ENCODE data around the gene ITGB5. TPM values are rescaled to one million over a fixed set of nuclear protein-coding genes. Genes with fewer than 3 reads are reported as not detected.

Gene ITGB5
- total RNA-seq, 2 experiments from 2014 or later = 0.47 to 0.85 TPM

- no peak overlapping the region for H3K4me3 Mint-ChIP-seq
- H3K4me1 Mint-ChIP-seq (ENCODE audit: low read depth) = peaks cover 6% of the 10 kb centered on the region
- H3K36me3 Mint-ChIP-seq (ENCODE audit: low read depth) = no peaks in the 10 kb centered on the region
These were observed 123.4 kb downstream of the ITGB5 start for GRCh38 chr3:124763644-124764358.

GRCh38 chr3:124763206-124763605 is 124.0 kb downstream of the ITGB5 start:
- H3K27me3 Mint-ChIP-seq = no peaks in the 10 kb centered on the region
- H3K4me1 ChIP-seq (ENCODE audit: insufficient read depth, low read length) = peaks cover 6% of the 10 kb centered on the region
- H3K36me3 ChIP-seq (ENCODE audit: insufficient read depth, low read length) = no peaks in the 10 kb centered on the region
- H3K4me1 Mint-ChIP-seq (ENCODE audit: low read depth) = peaks cover 6% of the 10 kb centered on the region
- no peak for DNase-seq
- no peak overlapping the region for H3K4me3 Mint-ChIP-seq
- no peak overlapping the region for H3K27ac ChIP-seq (ENCODE audit: low read depth in 1 of 2, low read length in 2 of 2)
- CTCF ChIA-PET = interaction anchor here (1.0 to 5.7 kb wide), 2 partner anchors 20 to 138 kb away, joined by 3 to 52 read pairs; no protein-coding TSS in a partner anchor
- no peak for TF ChIP-seq CTCF (IDR thresholded peaks at IDR 0.05)
- no peak overlapping the region for H3K4me3 ChIP-seq (ENCODE audit: low read length)
- H3K27me3 ChIP-seq (ENCODE audit: control insufficient read depth in 1 of 2, insufficient read depth in 2 of 2, low read length in 2 of 2) = no peaks in the 10 kb centered on the region
- intact Hi-C loops (cut with DNase I, micrococcal nuclease) = loop anchor here in 1 of 2 experiments (10.0 kb wide), 1 partner anchor 822 kb away; no protein-coding TSS in a partner anchor
- POLR2A ChIA-PET = no interaction called here
- H3K36me3 Mint-ChIP-seq (ENCODE audit: low read depth) = no peaks in the 10 kb centered on the region
- ATAC-seq (ENCODE audit: poor library complexity) = no peak
- H3K9me3 ChIP-seq (ENCODE audit: control insufficient read depth in 1 of 2, insufficient read depth in 1 of 2, low read length in 2 of 2) = no peaks in the 10 kb centered on the region
- H3K9me3 Mint-ChIP-seq = no peaks in the 10 kb centered on the region
- H3K27ac Mint-ChIP-seq = no peak overlapping the region

More at GRCh38 chr3:124763644-124764358, 123.4 kb downstream of the ITGB5 start:
- Mint-ChIP-seq H3K27ac (no peak overlapping the region), H3K9me3 (no peaks in the 10 kb centered on the region), H3K27me3 (no peaks in the 10 kb centered on the region)
- Histone ChIP-seq H3K4me1 (ENCODE audit: insufficient read depth, low read length) (peaks cover 6% of the 10 kb centered on the region), H3K4me3 (ENCODE audit: low read length) (no peak overlapping the region), H3K27ac (ENCODE audit: low read depth in 1 of 2, low read length in 2 of 2) (no peak overlapping the region), H3K9me3 (ENCODE audit: control insufficient read depth in 1 of 2, insufficient read depth in 1 of 2, low read length in 2 of 2) (no peaks in the 10 kb centered on the region), H3K36me3 (ENCODE audit: insufficient read depth, low read length) (no peaks in the 10 kb centered on the region), H3K27me3 (ENCODE audit: control insufficient read depth in 1 of 2, insufficient read depth in 2 of 2, low read length in 2 of 2) (no peaks in the 10 kb centered on the region)
- ChIA-PET CTCF (interaction anchor here (5.7 kb wide), 1 partner anchor 138 kb away, joined by 52 read pairs; no protein-coding TSS in a partner anchor), POLR2A (no interaction called here)
- TF ChIP-seq CTCF (IDR thresholded peaks at IDR 0.05) = no peak
- DNase-seq (no peak), ATAC-seq (ENCODE audit: poor library complexity) (no peak)
- intact Hi-C loops (cut with DNase I, micrococcal nuclease) = loop anchor here in 1 of 2 experiments (10.0 kb wide), 1 partner anchor 821 kb away; no protein-coding TSS in a partner anchor

GRCh38 chr3:124762661-124763011 is 124.5 kb downstream of the ITGB5 start:
- Mint-ChIP-seq H3K27ac (no peak overlapping the region), H3K4me1 (ENCODE audit: low read depth) (peaks cover 6% of the 10 kb centered on the region), H3K4me3 (no peak overlapping the region), H3K9me3 (no peaks in the 10 kb centered on the region), H3K27me3 (no peaks in the 10 kb centered on the region), H3K36me3 (ENCODE audit: low read depth) (no peaks in the 10 kb centered on the region)
- ChIA-PET POLR2A (no interaction called here), CTCF (interaction anchor here (1.0 to 5.7 kb wide), 2 partner anchors 19 to 139 kb away, joined by 3 to 52 read pairs; no protein-coding TSS in a partner anchor)
- no peak for TF ChIP-seq CTCF (IDR thresholded peaks at IDR 0.05)
- DNase-seq = no peak
- H3K4me1 ChIP-seq (ENCODE audit: insufficient read depth, low read length) = peaks cover 6% of the 10 kb centered on the region
- no peak overlapping the region for H3K27ac ChIP-seq (ENCODE audit: low read depth in 1 of 2, low read length in 2 of 2)
- intact Hi-C loops (cut with DNase I, micrococcal nuclease) = loop anchor here in 1 of 2 experiments (10.0 kb wide), 1 partner anchor 822 kb away; no protein-coding TSS in a partner anchor
- H3K36me3 ChIP-seq (ENCODE audit: insufficient read depth, low read length) = no peaks in the 10 kb centered on the region
- H3K27me3 ChIP-seq (ENCODE audit: control insufficient read depth in 1 of 2, insufficient read depth in 2 of 2, low read length in 2 of 2) = no peaks in the 10 kb centered on the region
- no peak for ATAC-seq (ENCODE audit: poor library complexity)
- no peak overlapping the region for H3K4me3 ChIP-seq (ENCODE audit: low read length)
- H3K9me3 ChIP-seq (ENCODE audit: control insufficient read depth in 1 of 2, insufficient read depth in 1 of 2, low read length in 2 of 2) = no peaks in the 10 kb centered on the region

Measured in CD4-positive, alpha-beta T cell (primary cell).